A673 (cell line): ENCODE data around the gene PPP1R12C.

ENCODE experiments used
- EZH2 ChIP-seq: fragments of 200-600 bp; sonication (generic); IDR thresholded peaks from 2 replicates; pipeline ENCODE4 v1.6.1; 2017; ENCODE audit warnings: borderline replicate concordance, low read depth, mild to moderate bottlenecking, mixed read lengths, antibody characterized with exemption, low read length; ENCODE audit not compliant: poor library complexity, severe bottlenecking
- TF ChIP-seq, protein P1 (sequence below): fragments of 300-800, 200-600 bp; sonication (generic); conservative IDR thresholded peaks from 2 replicates; pipeline ENCODE4 v1.5.1; 2017; ENCODE audit warnings: low read depth, mild to moderate bottlenecking, antibody characterized with exemption, low read length, moderate library complexity, mixed read lengths

DNA sequence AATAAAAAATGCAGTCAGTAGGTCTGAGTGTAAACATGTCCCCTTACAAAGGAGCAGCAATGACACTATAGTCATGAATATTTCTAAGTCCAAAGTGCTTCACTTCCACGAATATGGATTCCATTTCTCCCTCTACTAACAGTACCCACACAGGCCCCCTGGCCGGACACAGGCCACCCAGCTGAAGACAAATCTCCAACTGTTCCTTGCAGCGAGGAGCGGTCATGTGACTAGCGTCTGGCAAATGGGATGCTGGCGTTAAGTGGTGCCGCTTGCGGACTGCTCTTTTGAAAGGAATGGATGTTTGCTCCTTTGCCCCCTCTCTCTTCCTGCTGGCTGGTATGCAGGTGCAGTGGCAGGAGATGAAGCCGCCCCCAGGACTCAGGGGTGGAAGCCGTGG, 16.2 kb downstream of the PPP1R12C start:
- TF ChIP-seq, protein P1, sequence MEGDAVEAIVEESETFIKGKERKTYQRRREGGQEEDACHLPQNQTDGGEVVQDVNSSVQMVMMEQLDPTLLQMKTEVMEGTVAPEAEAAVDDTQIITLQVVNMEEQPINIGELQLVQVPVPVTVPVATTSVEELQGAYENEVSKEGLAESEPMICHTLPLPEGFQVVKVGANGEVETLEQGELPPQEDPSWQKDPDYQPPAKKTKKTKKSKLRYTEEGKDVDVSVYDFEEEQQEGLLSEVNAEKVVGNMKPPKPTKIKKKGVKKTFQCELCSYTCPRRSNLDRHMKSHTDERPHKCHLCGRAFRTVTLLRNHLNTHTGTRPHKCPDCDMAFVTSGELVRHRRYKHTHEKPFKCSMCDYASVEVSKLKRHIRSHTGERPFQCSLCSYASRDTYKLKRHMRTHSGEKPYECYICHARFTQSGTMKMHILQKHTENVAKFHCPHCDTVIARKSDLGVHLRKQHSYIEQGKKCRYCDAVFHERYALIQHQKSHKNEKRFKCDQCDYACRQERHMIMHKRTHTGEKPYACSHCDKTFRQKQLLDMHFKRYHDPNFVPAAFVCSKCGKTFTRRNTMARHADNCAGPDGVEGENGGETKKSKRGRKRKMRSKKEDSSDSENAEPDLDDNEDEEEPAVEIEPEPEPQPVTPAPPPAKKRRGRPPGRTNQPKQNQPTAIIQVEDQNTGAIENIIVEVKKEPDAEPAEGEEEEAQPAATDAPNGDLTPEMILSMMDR = no peak
- no peak for TF ChIP-seq EZH2
